GM21528 (cell line): Measurements from ENCODE around the gene RAB41.
"Not testable (repeated sequence)": the region's sequence is repeated elsewhere in the genome, so short reads cannot be mapped to it uniquely, and the experiment has no call there.

Experiments used
- ATAC-seq: cut with Tn5 transposase; IDR thresholded peaks from one replicate; pipeline ENCODE4 v1.9.1; 2021; ENCODE audit warnings: mild to moderate bottlenecking, moderate library complexity; ENCODE audit not compliant: unreplicated experiment, low FRiP score

The RAB41 gene

DNA sequence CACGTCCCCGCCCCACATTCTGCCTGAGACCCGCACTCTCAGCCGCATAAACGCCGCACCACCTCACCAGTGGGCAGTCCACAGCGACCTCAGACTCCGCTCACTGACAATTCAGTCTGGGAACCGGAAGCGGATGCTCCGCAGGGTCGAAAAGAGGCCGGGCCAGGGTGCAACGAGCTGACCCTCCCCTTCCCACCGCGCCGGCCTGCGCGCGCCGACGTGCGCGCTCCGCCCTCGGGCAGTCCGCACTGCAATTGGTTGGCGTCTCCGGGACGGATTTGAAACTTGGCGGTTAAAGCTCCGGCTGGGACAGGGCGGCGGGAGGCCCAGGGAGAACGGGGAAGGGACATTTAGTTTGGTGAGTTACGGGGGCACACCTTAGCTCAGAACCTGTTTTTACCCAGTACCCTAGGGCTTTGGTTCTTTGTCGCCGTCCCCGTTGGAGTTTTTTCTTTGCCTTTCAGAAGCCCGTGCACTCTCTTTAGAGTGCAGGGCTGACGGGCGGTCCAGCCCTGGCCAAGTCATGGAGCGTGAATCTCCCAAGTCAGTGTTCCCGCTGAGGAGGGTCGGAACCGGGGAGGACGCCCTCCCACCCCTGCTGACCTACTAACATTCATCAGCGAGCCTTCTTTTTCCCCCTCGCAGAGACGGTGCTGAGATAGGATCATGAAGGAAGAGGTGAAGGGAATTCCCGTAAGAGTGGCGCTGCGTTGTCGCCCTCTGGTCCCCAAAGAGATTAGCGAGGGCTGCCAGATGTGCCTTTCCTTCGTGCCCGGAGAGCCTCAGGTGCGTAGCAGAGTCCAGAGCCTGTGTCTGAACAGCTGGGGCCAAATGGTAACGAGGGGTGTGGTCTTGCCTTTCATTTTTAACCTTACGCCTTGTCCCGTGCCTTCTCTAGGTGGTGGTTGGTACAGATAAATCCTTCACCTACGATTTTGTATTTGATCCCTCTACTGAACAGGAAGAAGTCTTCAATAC lies 8.1 kb downstream of the RAB41 start, which contains the start of the genes KIF4A and PDZD11:
Gene KIF4A (plus strand): TSS at position 312 of the 978 bp plus-strand sequence. CDS start 355 bp downstream, at position 667.
Gene PDZD11 (minus strand): TSS at position 135 of the 978 bp plus-strand sequence. CDS start 586 bp downstream, outside the sequence.
- peak; percentile 98 for ATAC-seq

DNA sequence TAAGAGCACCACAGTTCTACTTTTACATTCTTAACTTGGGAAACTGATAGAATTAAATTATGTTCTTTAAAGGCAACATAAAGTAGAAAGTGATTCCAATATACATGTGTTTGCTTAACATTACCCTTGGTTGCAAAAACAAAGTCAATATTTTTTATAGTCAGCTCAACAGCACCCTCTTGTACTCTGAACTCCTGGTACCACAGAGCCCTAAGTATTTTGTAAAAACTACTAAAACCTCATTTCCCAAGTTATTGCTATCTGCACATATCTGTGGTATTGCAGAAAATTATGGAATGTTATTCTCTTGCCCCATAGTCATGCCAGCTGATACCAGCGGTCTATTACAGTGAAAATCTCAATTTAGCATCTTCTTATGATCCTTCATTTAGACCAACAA lies 10.8 kb downstream of the RAB41 start:
- no peak for ATAC-seq

GRCh38 chrX:70293621-70294020 lies 11.6 kb downstream of the RAB41 start:
- no peak for ATAC-seq

DNA sequence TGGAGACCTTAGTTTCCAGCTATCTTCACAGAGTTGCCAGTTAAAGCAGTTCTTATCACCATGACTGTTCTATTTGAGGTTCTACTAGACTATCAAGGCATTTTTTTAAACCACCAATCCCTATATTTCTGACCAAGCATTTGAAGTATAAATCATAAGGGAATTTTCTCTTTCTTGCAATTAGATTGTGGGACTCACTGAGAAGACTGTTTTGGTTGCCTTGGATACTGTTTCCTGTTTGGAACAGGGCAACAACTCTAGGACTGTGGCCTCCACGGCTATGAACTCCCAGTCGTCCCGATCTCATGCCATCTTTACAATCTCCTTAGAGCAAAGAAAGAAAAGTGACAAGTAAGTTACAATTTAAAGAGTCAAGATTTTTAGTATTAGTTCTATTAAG lies 19.7 kb downstream of the RAB41 start:
- ATAC-seq = no peak

DNA sequence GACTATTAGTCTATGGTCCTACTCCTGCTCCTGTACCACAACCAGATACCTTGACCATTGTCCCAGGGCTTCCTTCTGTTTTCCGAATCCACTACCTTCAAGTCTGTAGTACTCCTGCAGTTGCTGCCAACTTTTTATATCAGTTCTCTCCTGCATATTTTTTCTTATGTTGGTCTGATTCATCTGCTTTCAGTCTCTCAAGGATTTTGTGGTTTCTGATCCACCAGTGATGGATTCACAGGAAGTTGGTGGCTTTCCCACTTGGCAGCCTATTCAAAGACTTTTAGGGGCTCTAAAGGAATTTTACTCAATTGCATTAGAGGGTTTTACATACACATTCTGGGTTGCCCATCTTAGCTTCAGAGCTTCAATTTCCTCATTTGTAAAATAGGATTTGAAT lies 31.5 kb downstream of the RAB41 start:
- no peak for ATAC-seq

DNA sequence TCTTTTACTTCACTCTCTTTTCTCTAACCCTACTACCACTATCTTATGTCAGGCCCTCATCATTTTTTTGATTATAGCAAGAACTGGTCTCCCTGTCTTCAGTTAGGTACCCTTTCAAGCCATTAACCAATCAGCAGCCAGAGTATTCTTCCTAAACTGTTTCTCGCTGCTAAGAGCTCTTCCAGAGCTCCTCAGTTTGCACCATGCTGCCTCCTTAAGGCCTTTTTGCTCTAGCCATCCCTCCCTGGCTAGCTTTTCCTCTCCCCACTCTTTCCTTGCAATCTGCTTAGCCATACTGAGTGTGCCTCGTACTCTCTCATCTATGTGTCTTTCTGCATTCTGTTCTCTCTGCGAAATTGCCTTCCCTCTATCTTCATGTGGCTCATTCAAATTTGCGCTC lies 40.8 kb downstream of the RAB41 start:
- no peak for ATAC-seq

GRCh38 chrX:70323628-70324027 lies 41.7 kb downstream of the RAB41 start:
- not testable (repeated sequence) for ATAC-seq

GRCh38 chrX:70324326-70324725 lies 42.4 kb downstream of the RAB41 start:
- ATAC-seq = no peak

DNA sequence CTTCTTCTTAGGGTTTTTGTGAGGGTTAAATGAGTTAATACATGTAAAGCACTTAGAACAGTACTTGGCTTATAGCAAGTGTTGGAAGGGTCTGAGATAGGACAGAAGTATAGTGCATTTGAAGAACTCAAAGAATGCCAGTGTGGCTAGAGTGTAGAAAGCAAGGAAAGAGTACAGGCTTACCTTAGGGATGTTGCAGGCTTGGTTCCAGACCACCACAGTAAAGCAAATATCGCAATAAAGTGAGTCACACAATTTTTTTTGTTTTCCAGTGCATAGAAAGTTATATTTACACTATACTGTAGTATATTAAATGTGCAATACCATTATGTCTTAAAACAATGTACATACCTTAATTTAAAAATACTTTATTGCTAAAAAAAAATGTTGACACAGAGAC lies 49.2 kb downstream of the RAB41 start:
- ATAC-seq = no peak

DNA sequence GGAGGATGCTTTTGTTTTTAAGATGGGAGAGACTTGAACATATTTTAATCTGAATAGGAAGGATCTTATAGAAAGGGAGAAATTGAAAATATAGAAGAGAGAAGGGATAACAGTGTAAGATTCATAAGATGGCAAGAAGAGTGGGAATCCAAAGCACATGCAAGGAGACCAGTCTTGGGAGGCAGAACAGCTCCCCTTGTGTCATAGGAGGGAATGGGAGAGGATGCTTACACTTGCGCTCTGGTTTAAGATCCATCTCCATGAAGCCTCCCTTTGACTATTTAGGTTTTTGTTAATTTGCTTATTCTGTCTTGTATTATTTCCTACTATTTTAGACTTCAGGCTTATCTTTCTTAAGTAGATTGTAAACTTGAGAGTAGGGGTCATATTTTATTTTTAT lies 50.6 kb downstream of the RAB41 start:
- no peak for ATAC-seq
